SU-DHL-6 (cell line): ENCODE measurements around the gene PTK6.

ENCODE experiments used
- H2AFZ ChIP-seq: fragments of 200-600 bp; sonication (generic); 2 replicates; pipeline ENCODE4 v1.6.1; 2014; ENCODE audit warnings: low read depth, mild to moderate bottlenecking, moderate library complexity, mixed read lengths, antibody characterized with exemption, low read length; ENCODE audit not compliant: severe bottlenecking
- H3F3A ChIP-seq: fragments of 200-600 bp; shearing (Covaris generic); 2 replicates; pipeline ENCODE4 v1.6.0; 2016; ENCODE audit warnings: antibody characterized with exemption, mild to moderate bottlenecking; ENCODE audit not compliant: insufficient read depth
- H3K27ac ChIP-seq: fragments of 200-600 bp; sonication (generic); 2 replicates; pipeline ENCODE4 v1.5.1; 2016; ENCODE audit warnings: low read depth, mild to moderate bottlenecking, low read length, moderate library complexity, mixed read lengths
- H3K27me3 ChIP-seq: fragments of 200-600 bp; sonication (generic), shearing (Covaris generic); 2 replicates; pipeline ENCODE4 v1.6.0; 2014; ENCODE audit warnings: mild to moderate bottlenecking, low read length
- H3K36me3 ChIP-seq: fragments of 200-600 bp; sonication (generic); 2 replicates; pipeline ENCODE4 v1.6.1; 2014; ENCODE audit warnings: mild to moderate bottlenecking, low read length, mixed read lengths
- H3K4me2 ChIP-seq: fragments of 300-600, 200-600 bp; shearing (Covaris generic), sonication (generic); 2 replicates; pipeline ENCODE4 v1.6.0; 2014; ENCODE audit warnings: low read length, low read depth, mild to moderate bottlenecking; ENCODE audit not compliant: poor library complexity, severe bottlenecking
- H3K4me3 ChIP-seq: fragments of 200-600 bp; sonication (generic); 2 replicates; pipeline ENCODE4 v1.5.1; 2014; ENCODE audit warnings: antibody characterized with exemption, low read length, mild to moderate bottlenecking, mixed read lengths; ENCODE audit not compliant: insufficient read depth, poor library complexity, severe bottlenecking
- H3K79me2 ChIP-seq: fragments of 200-600 bp; sonication (generic); 2 replicates; pipeline ENCODE4 v1.6.1; 2014; ENCODE audit warnings: mild to moderate bottlenecking, low read length, moderate library complexity; ENCODE audit not compliant: insufficient read depth
- H3K9ac ChIP-seq: fragments of 200-600 bp; sonication (generic); 2 replicates; pipeline ENCODE4 v1.7.0; 2014; ENCODE audit warnings: mild to moderate bottlenecking, low read length
- H3K9me2 ChIP-seq: fragments of 200-600 bp; sonication (generic); replicated peaks from 2 replicates; pipeline ENCODE4 v1.6.1; 2014; ENCODE audit warnings: low read length; ENCODE audit not compliant: insufficient read depth
- H3K9me3 ChIP-seq: fragments of 200-600 bp; sonication (generic); 2 replicates; pipeline ENCODE4 v1.6.1; 2014; ENCODE audit warnings: low read length, mixed read lengths; ENCODE audit not compliant: insufficient read depth
- H4K20me1 ChIP-seq: fragments of 200-600 bp; sonication (generic); 2 replicates; pipeline ENCODE4 v1.6.1; 2014; ENCODE audit warnings: low read depth, mild to moderate bottlenecking, antibody characterized with exemption, low read length, moderate library complexity, mixed read lengths
- CTCF ChIP-seq: fragments of 200-600 bp; sonication (generic); IDR thresholded peaks from one replicate; pipeline ENCODE4 v1.5.1; 2017; ENCODE audit warnings: antibody characterized with exemption, mild to moderate bottlenecking, low read length, moderate library complexity; ENCODE audit not compliant: insufficient read depth, poor library complexity, severe bottlenecking
- EZH2phosphoT487 ChIP-seq: fragments of 200-600 bp; sonication (generic), shearing (Covaris generic); conservative IDR thresholded peaks from 2 replicates; pipeline ENCODE4 v1.6.1; 2018; ENCODE audit warnings: mild to moderate bottlenecking, antibody characterized with exemption, low read length, moderate library complexity, mixed read lengths

The PTK6 gene

GRCh38 chr20:63570281-63571086 is 33.3 kb upstream of the PTK6 start:
- Histone ChIP-seq H3F3A (no peaks in the 10 kb centered on the region), H3K27ac (no peak overlapping the region), H3K79me2 (no peaks in the 10 kb centered on the region), H2AFZ (no peak overlapping the region), H4K20me1 (no peaks in the 10 kb centered on the region), H3K9ac (no peak overlapping the region), H3K9me3 (no peaks in the 10 kb centered on the region), H3K4me3 (no peak overlapping the region), H3K9me2 (no peaks in the 10 kb centered on the region), H3K27me3 (no peaks in the 10 kb centered on the region), H3K4me2 (no peak overlapping the region), H3K36me3 (no peaks in the 10 kb centered on the region)
- TF ChIP-seq EZH2phosphoT487: no peak
- TF ChIP-seq CTCF: no peak

- H3K27me3 ChIP-seq: no peaks in the 10 kb centered on the region
- no peaks in the 10 kb centered on the region for H3F3A ChIP-seq
- H3K9ac ChIP-seq: no peak overlapping the region
- H3K27ac ChIP-seq: no peak overlapping the region
- no peaks in the 10 kb centered on the region for H3K36me3 ChIP-seq
- no peak overlapping the region for H3K4me3 ChIP-seq
- H4K20me1 ChIP-seq: no peaks in the 10 kb centered on the region
- H3K4me2 ChIP-seq: no peak overlapping the region
- no peaks in the 10 kb centered on the region for H3K9me2 ChIP-seq
- H3K9me3 ChIP-seq: no peaks in the 10 kb centered on the region
- TF ChIP-seq CTCF (no peak), EZH2phosphoT487 (no peak)
- H2AFZ ChIP-seq: no peak overlapping the region
- no peaks in the 10 kb centered on the region for H3K79me2 ChIP-seq
Observed at GRCh38 chr20:63568986-63569949, 32.1 kb upstream of the PTK6 start.

GRCh38 chr20:63568170-63568981 is 31.2 kb upstream of the PTK6 start:
- Histone ChIP-seq H3K79me2 (no peaks in the 10 kb centered on the region), H3K4me2 (no peak overlapping the region), H3K9me2 (no peaks in the 10 kb centered on the region), H3K9ac (no peak overlapping the region), H4K20me1 (no peaks in the 10 kb centered on the region), H2AFZ (no peak overlapping the region), H3K36me3 (no peaks in the 10 kb centered on the region), H3K27me3 (no peaks in the 10 kb centered on the region), H3K27ac (no peak overlapping the region), H3K4me3 (no peak overlapping the region), H3F3A (no peaks in the 10 kb centered on the region), H3K9me3 (no peaks in the 10 kb centered on the region)
- TF ChIP-seq EZH2phosphoT487: no peak
- TF ChIP-seq CTCF: no peak
